UCSD-AML1 (cell line): ENCODE data around the gene CBX1.
"Not testable (repeated sequence)": the region's sequence is repeated elsewhere in the genome, so short reads cannot be mapped to it uniquely, and the experiment has no call there.

Source experiments
- DNase-seq: peaks from one replicate; lab custom pipeline; 2025; ENCODE audit not compliant: unreplicated experiment; lab: John Stamatoyannopoulos, UW

Gene CBX1

GRCh38 chr17:48053758-48054237, 47.5 kb downstream of the CBX1 start:
- DNase-seq = no peak

- DNase-seq = peak; percentile 45
Observed at GRCh38 chr17:48052956-48053757, 48.1 kb downstream of the CBX1 start.

- DNase-seq = no peak
Observed at GRCh38 chr17:48051706-48052486, 49.4 kb downstream of the CBX1 start.

- DNase-seq = no peak
Observed at GRCh38 chr17:48051283-48051682, 50.0 kb downstream of the CBX1 start.

GRCh38 chr17:48048384-48049126, 52.7 kb downstream of the CBX1 start:
- DNase-seq = peak; percentile 91

GRCh38 chr17:48047741-48048383, 53.4 kb downstream of the CBX1 start, which contains the start of gene NFE2L1:
TSS of gene NFE2L1 (plus strand) at chr17:48048359. CDS start at chr17:48051119, 2,760 bp downstream.
- DNase-seq = peak; percentile 99

GRCh38 chr17:48047113-48047740, 54.1 kb downstream of the CBX1 start:
- no peak for DNase-seq

- no peak for DNase-seq
Observed at GRCh38 chr17:48046296-48046695, 55.0 kb downstream of the CBX1 start.

- no peak for DNase-seq
Observed at GRCh38 chr17:48045316-48046001, 55.8 kb downstream of the CBX1 start.

GRCh38 chr17:48044851-48045250, 56.4 kb downstream of the CBX1 start:
- no peak for DNase-seq

GRCh38 chr17:48043176-48043575, 58.1 kb downstream of the CBX1 start:
- no peak for DNase-seq

GRCh38 chr17:48038687-48039086, 62.6 kb downstream of the CBX1 start:
- no peak for DNase-seq

GRCh38 chr17:48037838-48038323, 63.4 kb downstream of the CBX1 start:
- peak; percentile 32 for DNase-seq

- DNase-seq = peak; percentile 65
Observed at GRCh38 chr17:48037036-48037837, 64.0 kb downstream of the CBX1 start, which contains the start of gene COPZ2. TSS of gene COPZ2 (minus strand) at chr17:48037797. CDS start at chr17:48037777, 20 bp downstream.

- no peak for DNase-seq
Observed at GRCh38 chr17:48036693-48037035, 64.6 kb downstream of the CBX1 start.

GRCh38 chr17:48034734-48035133, 66.5 kb downstream of the CBX1 start:
- not testable (repeated sequence) for DNase-seq

- DNase-seq = no peak
Observed at GRCh38 chr17:48031966-48032365, 69.3 kb downstream of the CBX1 start.

GRCh38 chr17:48030531-48030930, 70.7 kb downstream of the CBX1 start:
- no peak for DNase-seq

- no peak for DNase-seq
Observed at GRCh38 chr17:48028736-48029135, 72.5 kb downstream of the CBX1 start.
